GM21360 (cell line): ENCODE data around the gene MICU2.

Source experiments
- ATAC-seq: cut with Tn5 transposase; IDR thresholded peaks from one replicate; pipeline ENCODE4 v1.9.1; 2021; ENCODE audit warnings: mild to moderate bottlenecking, moderate library complexity; ENCODE audit not compliant: unreplicated experiment

The MICU2 gene, protein sequence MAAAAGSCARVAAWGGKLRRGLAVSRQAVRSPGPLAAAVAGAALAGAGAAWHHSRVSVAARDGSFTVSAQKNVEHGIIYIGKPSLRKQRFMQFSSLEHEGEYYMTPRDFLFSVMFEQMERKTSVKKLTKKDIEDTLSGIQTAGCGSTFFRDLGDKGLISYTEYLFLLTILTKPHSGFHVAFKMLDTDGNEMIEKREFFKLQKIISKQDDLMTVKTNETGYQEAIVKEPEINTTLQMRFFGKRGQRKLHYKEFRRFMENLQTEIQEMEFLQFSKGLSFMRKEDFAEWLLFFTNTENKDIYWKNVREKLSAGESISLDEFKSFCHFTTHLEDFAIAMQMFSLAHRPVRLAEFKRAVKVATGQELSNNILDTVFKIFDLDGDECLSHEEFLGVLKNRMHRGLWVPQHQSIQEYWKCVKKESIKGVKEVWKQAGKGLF

DNA sequence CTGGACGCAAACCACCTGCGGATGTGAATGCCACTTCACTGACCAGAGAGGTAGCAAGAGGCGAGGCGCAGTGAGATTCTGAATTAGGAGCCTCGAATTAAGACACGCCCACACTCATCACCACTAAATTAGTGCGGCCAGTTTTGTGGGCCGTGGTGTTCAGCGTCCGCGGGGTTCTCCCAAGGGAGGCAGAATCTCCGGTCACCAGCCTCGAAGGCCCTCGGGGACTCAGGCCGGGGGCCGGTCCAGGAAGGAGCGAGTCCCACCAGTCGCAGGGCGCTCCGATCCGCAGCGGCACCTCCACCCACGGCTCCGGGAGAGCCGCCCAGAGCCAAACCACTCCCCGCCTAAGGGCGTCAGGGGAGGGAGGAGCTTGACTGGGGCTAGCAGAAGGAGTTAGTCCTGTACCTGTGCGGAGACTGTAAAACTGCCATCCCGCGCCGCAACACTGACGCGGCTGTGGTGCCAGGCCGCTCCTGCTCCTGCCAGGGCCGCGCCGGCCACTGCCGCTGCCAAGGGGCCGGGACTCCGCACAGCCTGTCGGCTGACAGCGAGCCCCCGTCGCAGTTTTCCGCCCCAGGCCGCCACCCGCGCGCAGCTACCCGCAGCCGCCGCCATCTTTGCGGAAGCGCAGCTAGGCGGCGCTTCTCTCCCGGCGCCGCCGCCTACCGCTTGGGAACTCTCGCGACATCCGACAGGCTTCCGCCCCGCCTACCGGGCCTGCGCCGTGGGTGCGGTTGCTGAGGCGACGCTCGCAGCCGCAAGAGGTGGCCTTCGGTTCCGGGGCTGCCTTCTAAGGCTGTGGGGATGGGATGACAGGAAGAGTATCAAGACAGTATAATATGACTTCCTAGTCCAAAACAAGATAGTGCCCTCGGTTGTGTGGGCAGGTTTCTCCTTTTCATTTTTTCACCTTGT lies at the start of gene MICU2:
Gene MICU2 (minus strand): TSS at position 640 of the 918 bp plus-strand sequence. CDS start 22 bp downstream, at position 618.
- ATAC-seq: peak; percentile 93

DNA sequence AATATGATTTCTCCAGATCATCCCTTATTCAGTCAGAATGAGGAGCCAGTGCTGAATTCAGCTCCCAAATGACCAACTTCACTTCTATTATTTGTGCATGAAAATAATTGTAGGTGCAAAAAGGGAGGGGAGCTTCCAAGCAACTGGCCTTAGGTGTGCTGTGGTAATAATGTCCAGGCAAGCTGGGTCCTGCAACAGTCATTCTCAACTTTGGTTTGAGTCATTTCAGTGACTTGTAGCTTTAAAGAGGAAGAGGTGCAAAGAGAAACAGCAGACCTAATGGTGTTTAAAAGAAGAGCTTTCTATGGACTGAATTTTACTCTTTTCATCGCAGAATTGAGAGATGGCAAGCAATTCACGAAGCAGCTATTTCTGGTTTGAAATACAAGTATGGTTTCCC lies 37.7 kb upstream of the MICU2 start:
- ATAC-seq: no peak

GRCh38 chr13:21639561-21639960 lies 35.6 kb upstream of the MICU2 start:
- no peak for ATAC-seq

GRCh38 chr13:21638319-21639282 lies 34.6 kb upstream of the MICU2 start:
- ATAC-seq: no peak

GRCh38 chr13:21637296-21637695 lies 33.3 kb upstream of the MICU2 start:
- ATAC-seq: no peak

DNA sequence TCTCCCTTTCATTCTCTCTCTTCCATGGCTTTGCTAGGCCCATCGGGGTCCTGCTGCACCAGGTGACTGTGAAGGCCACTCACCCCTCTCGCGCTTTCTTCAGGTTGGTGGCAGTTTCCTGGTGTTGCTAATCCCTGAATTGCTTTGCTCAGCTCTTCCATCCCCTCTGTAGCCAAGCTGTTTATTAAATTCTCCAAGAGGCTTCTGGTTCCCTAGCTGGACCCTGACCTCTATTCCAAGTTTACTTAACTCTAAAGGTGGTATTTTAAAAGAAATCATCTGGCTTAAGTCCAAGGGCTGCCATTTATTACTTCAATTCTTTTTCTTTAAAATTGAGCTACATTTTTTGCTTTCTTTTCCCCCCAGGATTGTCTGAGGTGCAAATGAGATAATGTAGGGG lies 32.7 kb upstream of the MICU2 start:
- no peak for ATAC-seq

DNA sequence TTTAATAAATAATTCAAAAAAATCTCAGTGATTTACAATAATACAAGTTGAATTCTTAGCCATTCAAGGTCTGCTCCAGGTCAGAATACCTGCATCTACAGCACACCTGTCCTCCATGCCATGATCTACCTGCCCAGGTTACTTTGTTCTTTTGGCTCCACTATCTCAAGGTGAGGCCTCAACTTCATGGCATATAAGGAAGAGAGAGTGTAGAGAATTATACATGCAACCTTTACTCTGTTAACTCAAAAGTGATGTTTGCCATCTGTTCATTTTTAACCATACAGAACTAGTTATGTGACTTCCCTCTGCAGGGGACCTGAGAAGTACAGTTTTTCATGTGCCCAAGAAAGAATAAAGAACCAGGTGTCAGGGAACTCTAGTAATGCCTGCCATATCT lies 28.2 kb upstream of the MICU2 start:
- no peak for ATAC-seq

DNA sequence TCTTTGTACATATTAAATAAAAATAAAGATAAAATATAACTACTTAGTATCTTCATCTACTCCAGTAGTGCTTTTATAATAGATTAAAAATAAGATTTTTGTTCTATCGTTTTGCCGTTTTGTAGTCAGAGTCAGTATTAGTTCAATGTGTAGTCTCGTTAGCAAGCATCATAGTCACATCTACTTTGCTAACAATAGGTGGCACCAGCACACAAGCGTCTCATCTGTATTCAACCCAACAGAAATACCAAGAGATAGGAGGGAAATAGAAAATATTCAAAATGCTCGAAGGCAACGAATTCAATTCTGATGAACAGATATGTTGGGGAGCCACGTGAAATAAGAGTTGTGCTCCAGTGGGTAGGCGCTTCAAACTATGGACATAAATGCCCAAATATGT lies 21.4 kb upstream of the MICU2 start:
- no peak for ATAC-seq

DNA sequence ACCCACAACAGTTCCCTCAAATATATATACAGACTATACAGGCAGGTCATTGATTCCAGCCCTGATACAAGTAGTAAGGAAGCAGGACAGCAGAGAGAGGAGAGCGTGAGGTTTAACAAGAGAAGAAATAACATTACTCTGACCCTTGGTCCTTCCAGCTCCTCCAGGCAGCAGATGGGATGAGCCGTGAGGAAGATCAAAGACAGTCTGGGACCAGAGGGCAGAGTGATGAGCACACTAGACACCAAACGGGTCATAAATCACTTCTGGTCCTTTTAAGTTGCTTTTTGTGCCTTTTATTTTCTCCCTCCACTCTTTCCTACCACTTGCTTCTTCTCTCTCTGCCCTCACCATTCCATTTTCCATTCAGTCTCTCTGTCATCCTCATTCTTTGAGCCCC lies 16.9 kb upstream of the MICU2 start:
- ATAC-seq: no peak

DNA sequence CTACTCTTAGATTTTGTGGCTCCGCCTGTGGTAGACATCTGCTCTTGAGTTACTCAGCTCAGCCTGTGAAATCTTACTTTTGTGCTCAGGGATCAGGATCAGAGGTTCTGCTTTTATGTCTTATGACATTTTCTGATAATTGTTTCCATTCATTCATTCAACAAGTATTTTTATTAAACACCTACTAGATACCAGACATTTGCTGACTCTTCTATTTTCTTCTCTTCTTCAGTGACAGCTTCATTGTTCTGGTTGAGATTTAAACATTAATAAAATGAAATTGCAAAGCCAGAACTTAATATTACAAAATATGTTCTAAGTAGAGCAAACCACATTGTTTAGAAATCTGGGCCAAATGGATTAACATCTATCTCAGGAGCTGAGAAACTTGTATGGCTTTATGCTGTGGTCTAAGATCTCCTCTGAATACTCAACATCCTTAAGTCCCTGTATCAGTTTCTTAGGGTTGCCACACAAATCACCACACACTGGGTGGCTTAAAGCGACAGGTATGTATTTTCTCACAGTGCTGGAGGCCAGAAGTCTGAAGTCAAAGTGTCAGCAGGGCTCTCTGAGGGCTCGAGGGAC lies 15.8 kb upstream of the MICU2 start:
- ATAC-seq: no peak

DNA sequence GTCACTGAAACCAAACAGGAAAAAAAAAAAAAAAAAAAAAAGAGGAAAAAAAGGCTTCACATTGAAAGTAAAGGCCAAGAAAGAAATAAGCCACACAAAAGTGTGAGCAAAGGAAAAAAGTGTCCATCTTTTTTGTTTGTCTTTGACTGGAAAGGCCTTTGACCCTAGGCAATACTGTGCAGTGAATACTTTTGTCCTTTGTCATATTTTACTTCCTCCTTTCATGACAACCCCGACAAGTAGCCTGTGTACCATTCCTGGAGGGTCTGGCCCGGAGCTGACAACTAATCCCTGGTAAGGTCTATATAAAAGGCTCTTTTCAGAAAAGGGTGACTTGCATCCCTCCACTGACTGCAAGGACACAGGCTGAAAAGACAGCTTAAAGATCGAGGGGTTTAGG lies 12.9 kb upstream of the MICU2 start:
- ATAC-seq: no peak

GRCh38 chr13:21616205-21616866 lies 12.4 kb upstream of the MICU2 start:
- ATAC-seq: no peak

DNA sequence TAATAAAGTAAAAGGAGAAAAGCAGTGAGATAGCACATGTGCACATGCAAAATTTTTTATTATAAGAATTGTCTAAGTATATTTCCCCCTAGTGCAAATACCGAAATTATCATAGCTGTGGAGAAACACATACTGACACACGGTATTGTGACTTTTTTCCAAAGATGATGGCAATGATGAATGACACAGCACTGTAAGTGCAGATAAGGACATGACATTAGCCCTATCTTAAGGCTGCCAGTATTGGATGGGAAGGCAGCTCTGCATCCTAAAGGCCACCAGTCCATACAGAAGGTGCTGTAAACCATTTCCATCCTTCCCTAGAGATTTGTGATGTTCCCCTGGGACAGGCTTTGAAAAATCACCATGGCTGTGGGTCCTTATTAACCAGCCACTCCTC lies 11.5 kb upstream of the MICU2 start:
- ATAC-seq: no peak

GRCh38 chr13:21613791-21614190 lies 9.8 kb upstream of the MICU2 start:
- no peak for ATAC-seq

- ATAC-seq: no peak
Observed at GRCh38 chr13:21611385-21611784, 7.4 kb upstream of the MICU2 start.

- no peak for ATAC-seq
Observed at GRCh38 chr13:21610687-21611086, 6.7 kb upstream of the MICU2 start.

GRCh38 chr13:21608961-21609360 lies 5.0 kb upstream of the MICU2 start:
- ATAC-seq: no peak

DNA sequence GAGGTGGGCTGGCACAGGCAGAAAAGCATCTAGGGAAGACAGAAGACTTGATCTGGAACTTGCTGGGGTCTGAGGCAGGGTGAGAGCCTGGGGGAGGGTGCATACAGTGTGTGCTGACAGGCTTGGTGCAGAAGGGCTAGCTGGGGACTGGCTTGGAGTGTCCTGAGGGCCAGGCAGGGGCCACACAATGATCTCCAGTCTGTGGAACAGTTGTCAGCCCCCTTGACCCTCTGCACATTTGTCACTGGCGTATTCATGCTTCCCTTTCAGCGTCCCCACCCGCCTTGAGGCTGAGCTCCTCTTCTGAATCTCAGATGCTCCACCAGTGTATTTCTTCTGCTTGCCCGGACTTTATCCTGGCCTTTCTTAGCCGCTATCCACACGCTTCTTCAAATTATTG lies 2.8 kb upstream of the MICU2 start:
- no peak for ATAC-seq

- no peak for ATAC-seq
Observed at GRCh38 chr13:21606251-21606650, 2.3 kb upstream of the MICU2 start.

GRCh38 chr13:21596722-21597121 lies 7.2 kb downstream of the MICU2 start:
- ATAC-seq: no peak
